SK-N-SH (cell line): ENCODE measurements around the gene NFIX. TPM values are rescaled to one million over a fixed set of nuclear protein-coding genes. Genes with fewer than 3 reads are reported as not detected.
A peak's percentile ranks its signal among the peaks of the same experiment; 100 is the strongest.

ENCODE experiments used
- CTCF ChIA-PET: fragments of 300-600, 350-600 bp; formaldehyde crosslinking; extraction: SDS; loops from one replicate; lab custom pipeline; 2021; lab: Yijun Ruan, JAX
- POLR2A ChIA-PET: fragments of 350-600 bp; sonication (Branson Sonifier 250); formaldehyde crosslinking; extraction: SDS; loops from one replicate; lab custom pipeline; 2020; ENCODE audit warnings: antibody characterized with exemption, inconsistent platforms; lab: Yijun Ruan, JAX
- DNase-seq: peaks from one replicate; pipeline ENCODE4 v3.0.0; 2012
- H2AFZ ChIP-seq: fragments of 200-600 bp; sonication (generic); 2 replicates; pipeline ENCODE4 v1.8.1; 2016; ENCODE audit warnings: antibody characterized with exemption, mild to moderate bottlenecking, low read depth
- H3F3A ChIP-seq: fragments of 200-600 bp; sonication (generic); replicated peaks from 2 replicates; pipeline ENCODE3; 2016; ENCODE audit warnings: antibody characterized with exemption, mild to moderate bottlenecking; ENCODE audit not compliant: insufficient read depth
- H3K27ac ChIP-seq, 2 experiments: fragments of 200-500 bp in 1 of 2; fragments of 200-600 bp in 1 of 2; sonication (Bioruptor generic) in 1 of 2; sonication (generic), shearing (Covaris generic) in 1 of 2; 2 replicates each; pipeline versions ENCODE4 v1.5.1 to v1.6.1; 2014 to 2016; ENCODE audit warnings: low read depth in 2 of 2, inconsistent platforms in 1 of 2, low read length in 1 of 2, mild to moderate bottlenecking in 1 of 2, mixed read lengths in 1 of 2
- H3K27me3 ChIP-seq: fragments of 200-600 bp; sonication (generic), shearing (Covaris generic); 2 replicates; pipeline ENCODE4 v1.6.1; 2016; ENCODE audit warnings: mixed run types; ENCODE audit not compliant: insufficient read depth
- H3K36me3 ChIP-seq, 2 experiments: fragments of 200-500 bp in 1 of 2; fragments of 200-600 bp in 1 of 2; sonication (Bioruptor generic) in 1 of 2; sonication (generic) in 1 of 2; replicated peaks in 1 of 2; 2 replicates each; pipeline versions ENCODE3 to v1.5.1; 2014 to 2016; ENCODE audit warnings: low read length in 1 of 2, mild to moderate bottlenecking in 1 of 2; ENCODE audit not compliant: insufficient read depth in 2 of 2, control insufficient read depth in 1 of 2
- H3K4me1 ChIP-seq, 2 experiments: fragments of 200-500 bp in 1 of 2; fragments of 200-600 bp in 1 of 2; sonication (Bioruptor generic) in 1 of 2; sonication (generic), shearing (Covaris generic) in 1 of 2; 2 replicates each; pipeline versions ENCODE4 v1.5.1 to v1.6.1; 2014 to 2016; ENCODE audit warnings: low read depth in 1 of 2, low read length in 1 of 2, mixed run types in 1 of 2; ENCODE audit not compliant: insufficient read depth in 2 of 2, control insufficient read depth in 1 of 2
- H3K4me2 ChIP-seq: fragments of 200-600 bp; sonication (generic), shearing (Covaris generic); 2 replicates; pipeline ENCODE4 v1.6.1; 2017; ENCODE audit warnings: mixed run types
- H3K4me3 ChIP-seq, 2 experiments: fragments of 200-500 bp in 1 of 2; fragments of 200-600 bp in 1 of 2; sonication (Bioruptor generic) in 1 of 2; sonication (generic), shearing (Covaris generic) in 1 of 2; 2 replicates each; pipeline versions ENCODE4 v1.5.1 to v1.8.1; 2014 to 2016; ENCODE audit warnings: low read depth in 2 of 2, inconsistent platforms in 1 of 2, low read length in 1 of 2, mild to moderate bottlenecking in 1 of 2, mixed read lengths in 1 of 2, moderate library complexity in 1 of 2
- H3K79me2 ChIP-seq: fragments of 200-600 bp; sonication (generic); 2 replicates; pipeline ENCODE4 v1.8.1; 2017; ENCODE audit warnings: mild to moderate bottlenecking; ENCODE audit not compliant: insufficient read depth
- H3K9ac ChIP-seq: fragments of 200-600 bp; sonication (generic); 2 replicates; pipeline ENCODE4 v1.6.1; 2017; ENCODE audit warnings: mixed run types
- H3K9me2 ChIP-seq: fragments of 200-600 bp; sonication (generic); 2 replicates; pipeline ENCODE4 v1.6.1; 2017; ENCODE audit warnings: mixed run types
- H3K9me3 ChIP-seq: fragments of 200-600 bp; sonication (generic); 2 replicates; pipeline ENCODE4 v1.6.1; 2017; ENCODE audit warnings: mixed run types, mild to moderate bottlenecking, moderate library complexity
- H4K20me1 ChIP-seq: fragments of 200-600 bp; sonication (generic); 2 replicates; pipeline ENCODE4 v1.6.1; 2017; ENCODE audit warnings: mild to moderate bottlenecking, mixed run types; ENCODE audit not compliant: insufficient read depth
- CHD2 ChIP-seq: fragments of 150-350 bp; IDR thresholded peaks from 2 replicates; pipeline ENCODE4 v1.6.1; 2018; ENCODE audit warnings: low read length; ENCODE audit not compliant: partially characterized antibody
- ELF1 ChIP-seq: IDR thresholded peaks from 2 replicates; pipeline ENCODE4 v1.4.0; 2012
- EP300 ChIP-seq, 2 experiments: IDR thresholded peaks; 2 replicates each; pipeline versions ENCODE4 v1.4.0 to v1.6.1; 2012; ENCODE audit warnings: borderline replicate concordance in 1 of 2, low read depth in 1 of 2, low read length in 1 of 2
- FOXJ3 ChIP-seq: sonication (generic); formaldehyde crosslinking; IDR thresholded peaks from 2 replicates; pipeline ENCODE4 v1.5.1; 2020; ENCODE audit warnings: mild to moderate bottlenecking, missing genetic modification reagents
- GABPA ChIP-seq: IDR thresholded peaks from 2 replicates; pipeline ENCODE4 v1.4.0; 2012; ENCODE audit warnings: low read depth, mild to moderate bottlenecking
- JUND ChIP-seq: IDR thresholded peaks from 2 replicates; pipeline ENCODE4 v1.4.0; 2012
- NFIC ChIP-seq: IDR thresholded peaks from 2 replicates; pipeline ENCODE4 v1.4.0; 2012; ENCODE audit warnings: borderline replicate concordance
- NRF1 ChIP-seq: IDR thresholded peaks from 2 replicates; pipeline ENCODE4 v1.6.1; 2012; ENCODE audit warnings: low read depth, mild to moderate bottlenecking, low read length
- RAD21 ChIP-seq: IDR thresholded peaks from 2 replicates; pipeline ENCODE4 v1.6.1; 2012; ENCODE audit warnings: mild to moderate bottlenecking, low read length
- REST ChIP-seq: IDR thresholded peaks from 2 replicates; pipeline ENCODE4 v1.6.1; 2012; ENCODE audit warnings: mild to moderate bottlenecking, low read depth, low read length, moderate library complexity
- RXRA ChIP-seq: IDR thresholded peaks from 2 replicates; pipeline ENCODE4 v1.4.0; 2012; ENCODE audit warnings: low read depth, mild to moderate bottlenecking, borderline replicate concordance
- SIN3A ChIP-seq: IDR thresholded peaks from 2 replicates; pipeline ENCODE4 v1.6.1; 2012; ENCODE audit warnings: low read depth, mild to moderate bottlenecking, low read length, moderate library complexity, borderline replicate concordance
- TAF1 ChIP-seq: IDR thresholded peaks from 2 replicates; pipeline ENCODE4 v1.6.1; 2012; ENCODE audit warnings: low read depth, mild to moderate bottlenecking, low read length, moderate library complexity, borderline replicate concordance
- TCF12 ChIP-seq: IDR thresholded peaks from 2 replicates; pipeline ENCODE4 v1.4.0; 2012
- USF1 ChIP-seq: IDR thresholded peaks from 2 replicates; pipeline ENCODE4 v1.4.0; 2012; ENCODE audit warnings: low read depth, borderline replicate concordance
- ZBTB33 ChIP-seq: IDR thresholded peaks from 2 replicates; pipeline ENCODE4 v1.4.0; 2012; ENCODE audit warnings: low read depth, borderline replicate concordance
- WGBS: methylation state at CpG from one replicate; pipeline ENCODE4 v1.1.6; 2017; ENCODE audit warnings: low lambda C conversion rate; 5-methylcytosine and 5-hydroxymethylcytosine counted together
- polyA plus RNA-seq, 3 experiments: library from polyadenylated mRNA; depleted of rRNA; stranded (reverse); fragments of >200 nt; gene quantifications; 2 replicates each; pipeline ENCODE4 v1.2.3, GENCODE V29; 2012

Gene NFIX
- polyA plus RNA-seq, 1 of the 3 experiments (the other 2 are of a cell fraction), result 14.8 TPM

- H3K9ac ChIP-seq, result peak overlapping the region; percentile 43; the same call in 1 of the 2 replicates
- peak overlapping the region; percentile 79 to 99 for H3K27ac ChIP-seq
- peaks cover 19 to 68% of the 10 kb centered on the region in 2 experiments for H3K4me1 ChIP-seq
- DNase-seq, result peak; percentile 57
- no peaks in the 10 kb centered on the region for H3K79me2 ChIP-seq
- TF ChIP-seq SIN3A (no peak), FOXJ3 (CRISPR knock-in tag) (no peak), NFIC (no peak), CHD2 (no peak), JUND (no peak), ELF1 (no peak), GABPA (no peak), TCF12 (no peak), NRF1 (no peak), RXRA (no peak), EP300 (IDR thresholded peaks at IDR 0.05; ENCODE audit: borderline replicate concordance in 1 of 2, low read depth in 1 of 2, low read length in 1 of 2) (no peak), REST (no peak), TAF1 (no peak), USF1 (no peak), RAD21 (no peak), ZBTB33 (no peak)
- no peak overlapping the region for H3K4me3 ChIP-seq
- H4K20me1 ChIP-seq, result no peaks in the 10 kb centered on the region
- no peaks in the 10 kb centered on the region for H3F3A ChIP-seq
- CTCF ChIA-PET, result interaction anchor here (0.9 to 9.2 kb wide), 7 partner anchors 14 to 807 kb away, joined by 3 to 603 read pairs (median 76); partner anchors contain the start of genes DAND5 and LYL1
- 80% methylated on average over 1 of the region's 10 CpGs for WGBS
- no peak overlapping the region for H2AFZ ChIP-seq
- POLR2A ChIA-PET, result interaction anchor here (0.8 to 1.7 kb wide), 4 partner anchors 13 to 153 kb away, joined by 3 to 6 read pairs (median 4); no protein-coding TSS in a partner anchor
- no peaks in the 10 kb centered on the region for H3K9me2 ChIP-seq
- no peak overlapping the region; the same call in 1 of the 2 replicates for H3K4me2 ChIP-seq
- peaks cover 0 to 17% of the 10 kb centered on the region in 2 experiments for H3K36me3 ChIP-seq
- H3K27me3 ChIP-seq, result no peaks in the 10 kb centered on the region
- no peaks in the 10 kb centered on the region for H3K9me3 ChIP-seq
These were observed 95.4 kb downstream of the NFIX start for GRCh38 chr19:13090511-13091231.
